Measurements from ENCODE around the gene CFAP97.
A peak's percentile ranks its signal among the peaks of the same experiment; 100 is the strongest.
"Not testable (repeated sequence)": the region's sequence is repeated elsewhere in the genome, so short reads cannot be mapped to it uniquely, and the experiment has no call there.

Gene CFAP97

GRCh38 chr4:185203486-185204237, at the start of gene CFAP97:
Gene CFAP97 (minus strand): TSS chr4:185204000. CDS start chr4:185191196, 12,804 bp downstream.
- Histone ChIP-seq H3K36me3 (ENCODE audit: insufficient read depth, low read length) (no peaks in the 10 kb centered on the region), H3K9me3 (ENCODE audit: control insufficient read depth, insufficient read depth, low read length) (no peaks in the 10 kb centered on the region), H3K9ac (ENCODE audit: low read depth, low read length) (peak within 1 kb of the TSS; percentile 87), H3K4me1 (ENCODE audit: insufficient read depth, low read length) (peaks cover 14% of the 10 kb centered on the region)

GRCh38 chr4:185249105-185249504, 45.3 kb upstream of the CFAP97 start:
- Histone ChIP-seq H3K9ac (ENCODE audit: low read depth, low read length) (no peak overlapping the region), H3K4me1 (ENCODE audit: insufficient read depth, low read length) (peaks cover 5% of the 10 kb centered on the region; the same call in 1 of the 2 replicates), H3K36me3 (ENCODE audit: insufficient read depth, low read length) (no peaks in the 10 kb centered on the region)

GRCh38 chr4:185248393-185249039, 44.7 kb upstream of the CFAP97 start:
- H3K9ac ChIP-seq (ENCODE audit: low read depth, low read length), result no peak overlapping the region
- no peaks in the 10 kb centered on the region for H3K36me3 ChIP-seq (ENCODE audit: insufficient read depth, low read length)
- no peaks in the 10 kb centered on the region; the same call in 1 of the 2 replicates for H3K4me1 ChIP-seq (ENCODE audit: insufficient read depth, low read length)
- no peaks in the 10 kb centered on the region for H3K9me3 ChIP-seq (ENCODE audit: control insufficient read depth, insufficient read depth, low read length)

More at GRCh38 chr4:185249105-185249504, 45.3 kb upstream of the CFAP97 start:
- no peaks in the 10 kb centered on the region for H3K9me3 ChIP-seq (ENCODE audit: control insufficient read depth, insufficient read depth, low read length)

GRCh38 chr4:185247151-185247550, 43.4 kb upstream of the CFAP97 start:
- no peaks in the 10 kb centered on the region for H3K9me3 ChIP-seq (ENCODE audit: control insufficient read depth, insufficient read depth, low read length)
- no peaks in the 10 kb centered on the region; the same call in 1 of the 2 replicates for H3K4me1 ChIP-seq (ENCODE audit: insufficient read depth, low read length)
- no peak overlapping the region for H3K9ac ChIP-seq (ENCODE audit: low read depth, low read length)
- no peaks in the 10 kb centered on the region for H3K36me3 ChIP-seq (ENCODE audit: insufficient read depth, low read length)

- Histone ChIP-seq H3K4me1 (ENCODE audit: insufficient read depth, low read length) (no peaks in the 10 kb centered on the region; the same call in 1 of the 2 replicates), H3K9ac (ENCODE audit: low read depth, low read length) (no peak overlapping the region), H3K36me3 (ENCODE audit: insufficient read depth, low read length) (no peaks in the 10 kb centered on the region), H3K9me3 (ENCODE audit: control insufficient read depth, insufficient read depth, low read length) (no peaks in the 10 kb centered on the region)
Observed at GRCh38 chr4:185246453-185246852, 42.7 kb upstream of the CFAP97 start.

GRCh38 chr4:185244763-185245162, 41.0 kb upstream of the CFAP97 start:
- no peaks in the 10 kb centered on the region for H3K9me3 ChIP-seq (ENCODE audit: control insufficient read depth, insufficient read depth, low read length)
- H3K9ac ChIP-seq (ENCODE audit: low read depth, low read length), result no peak overlapping the region
- no peaks in the 10 kb centered on the region; the same call in 1 of the 2 replicates for H3K4me1 ChIP-seq (ENCODE audit: insufficient read depth, low read length)
- H3K36me3 ChIP-seq (ENCODE audit: insufficient read depth, low read length), result no peaks in the 10 kb centered on the region

GRCh38 chr4:185243879-185244278, 40.1 kb upstream of the CFAP97 start:
- H3K9me3 ChIP-seq (ENCODE audit: control insufficient read depth, insufficient read depth, low read length), result no peaks in the 10 kb centered on the region
- H3K36me3 ChIP-seq (ENCODE audit: insufficient read depth, low read length), result no peaks in the 10 kb centered on the region
- H3K9ac ChIP-seq (ENCODE audit: low read depth, low read length), result no peak overlapping the region
- no peaks in the 10 kb centered on the region; the same call in 1 of the 2 replicates for H3K4me1 ChIP-seq (ENCODE audit: insufficient read depth, low read length)

- Histone ChIP-seq H3K4me1 (ENCODE audit: insufficient read depth, low read length) (no peaks in the 10 kb centered on the region; the same call in 1 of the 2 replicates), H3K36me3 (ENCODE audit: insufficient read depth, low read length) (no peaks in the 10 kb centered on the region)
Observed at GRCh38 chr4:185242749-185243533, 39.1 kb upstream of the CFAP97 start.

GRCh38 chr4:185240486-185240885, 36.7 kb upstream of the CFAP97 start:
- H3K4me1 ChIP-seq (ENCODE audit: insufficient read depth, low read length); H3K9me3 ChIP-seq (ENCODE audit: control insufficient read depth, insufficient read depth, low read length); H3K9ac ChIP-seq (ENCODE audit: low read depth, low read length); H3K36me3 ChIP-seq (ENCODE audit: insufficient read depth, low read length): not testable (repeated sequence)

More at GRCh38 chr4:185242749-185243533, 39.1 kb upstream of the CFAP97 start:
- Histone ChIP-seq H3K9me3 (ENCODE audit: control insufficient read depth, insufficient read depth, low read length) (peaks cover 9% of the 10 kb centered on the region; the same call in 1 of the 2 replicates), H3K9ac (ENCODE audit: low read depth, low read length) (no peak overlapping the region)

GRCh38 chr4:185238750-185239149, 35.0 kb upstream of the CFAP97 start:
- H3K36me3 ChIP-seq (ENCODE audit: insufficient read depth, low read length), result no peaks in the 10 kb centered on the region
- H3K9me3 ChIP-seq (ENCODE audit: control insufficient read depth, insufficient read depth, low read length), result peaks cover 9% of the 10 kb centered on the region; the same call in 1 of the 2 replicates
- H3K9ac ChIP-seq (ENCODE audit: low read depth, low read length), result no peak overlapping the region
- no peaks in the 10 kb centered on the region; the same call in 1 of the 2 replicates for H3K4me1 ChIP-seq (ENCODE audit: insufficient read depth, low read length)

- H3K4me1 ChIP-seq (ENCODE audit: insufficient read depth, low read length), result no peaks in the 10 kb centered on the region; the same call in 1 of the 2 replicates
- no peak overlapping the region for H3K9ac ChIP-seq (ENCODE audit: low read depth, low read length)
- H3K9me3 ChIP-seq (ENCODE audit: control insufficient read depth, insufficient read depth, low read length), result peaks cover 9% of the 10 kb centered on the region; the same call in 1 of the 2 replicates
- no peaks in the 10 kb centered on the region for H3K36me3 ChIP-seq (ENCODE audit: insufficient read depth, low read length)
Observed at GRCh38 chr4:185238215-185238681, 34.4 kb upstream of the CFAP97 start.

GRCh38 chr4:185237175-185237574, 33.4 kb upstream of the CFAP97 start:
- H3K9me3 ChIP-seq (ENCODE audit: control insufficient read depth, insufficient read depth, low read length), result peaks cover 9% of the 10 kb centered on the region; the same call in 1 of the 2 replicates
- H3K36me3 ChIP-seq (ENCODE audit: insufficient read depth, low read length), result no peaks in the 10 kb centered on the region
- H3K4me1 ChIP-seq (ENCODE audit: insufficient read depth, low read length), result no peaks in the 10 kb centered on the region; the same call in 1 of the 2 replicates
- H3K9ac ChIP-seq (ENCODE audit: low read depth, low read length), result no peak overlapping the region

GRCh38 chr4:185235843-185236503, 32.2 kb upstream of the CFAP97 start:
- no peaks in the 10 kb centered on the region for H3K36me3 ChIP-seq (ENCODE audit: insufficient read depth, low read length)
- peaks cover 9% of the 10 kb centered on the region; the same call in 1 of the 2 replicates for H3K9me3 ChIP-seq (ENCODE audit: control insufficient read depth, insufficient read depth, low read length)
- H3K9ac ChIP-seq (ENCODE audit: low read depth, low read length), result no peak overlapping the region
- no peaks in the 10 kb centered on the region; the same call in 1 of the 2 replicates for H3K4me1 ChIP-seq (ENCODE audit: insufficient read depth, low read length)

All from ES-I3 (cell line).